Neural crest cell (in vitro differentiated cells): ENCODE measurements around the gene ST14. TPM values are rescaled to one million over a fixed set of nuclear protein-coding genes. Genes with fewer than 3 reads are reported as not detected.
"Not testable (repeated sequence)": the region's sequence is repeated elsewhere in the genome, so short reads cannot be mapped to it uniquely, and the experiment has no call there.

ENCODE experiments used
- DNase-seq: peaks from one replicate; pipeline ENCODE4 v3.0.0; 2021; ENCODE audit warnings: low read depth, mixed read lengths, low spot score
- H3K27ac Mint-ChIP-seq: one replicate; pipeline ENCODE4 v1.8.0; 2021; ENCODE audit warnings: mild to moderate bottlenecking, mixed read lengths; ENCODE audit not compliant: unreplicated experiment
- H3K27me3 Mint-ChIP-seq: 2 replicates; pipeline ENCODE4 v1.8.0; 2021; ENCODE audit warnings: low read depth, mild to moderate bottlenecking, mixed read lengths
- H3K36me3 Mint-ChIP-seq: 2 replicates; pipeline ENCODE4 v1.8.0; 2021; ENCODE audit warnings: low read depth, mild to moderate bottlenecking, mixed read lengths
- H3K4me1 Mint-ChIP-seq: 2 replicates; pipeline ENCODE4 v1.8.0; 2021; ENCODE audit warnings: mixed read lengths
- H3K4me3 Mint-ChIP-seq: one replicate; pipeline ENCODE4 v1.8.0; 2021; ENCODE audit warnings: mild to moderate bottlenecking, mixed read lengths
- H3K9me3 Mint-ChIP-seq: 2 replicates; pipeline ENCODE4 v1.8.0; 2021; ENCODE audit warnings: mixed read lengths
- CTCF ChIP-seq: fragments of 200-600 bp; sonication (generic); conservative IDR thresholded peaks from 2 replicates; pipeline ENCODE4 v1.5.0; 2021; ENCODE audit warnings: antibody characterized with exemption, mild to moderate bottlenecking
- total RNA-seq: library from RNA; stranded (reverse); gene quantifications from 2 replicates; pipeline ENCODE4 v1.2.1, GENCODE V29; 2021

Gene ST14
- total RNA-seq, 1 donor from 2014 or later = 0.12 TPM

- Mint-ChIP-seq H3K27ac (no peak overlapping the region), H3K4me3 (no peak overlapping the region), H3K9me3 (no peaks in the 10 kb centered on the region), H3K36me3 (peaks cover 4% of the 10 kb centered on the region), H3K4me1 (no peaks in the 10 kb centered on the region), H3K27me3 (no peaks in the 10 kb centered on the region)
- no peak for DNase-seq
- no peak for TF ChIP-seq CTCF
These were observed 77.9 kb downstream of the ST14 start for GRCh38 chr11:130237282-130238006.

DNA sequence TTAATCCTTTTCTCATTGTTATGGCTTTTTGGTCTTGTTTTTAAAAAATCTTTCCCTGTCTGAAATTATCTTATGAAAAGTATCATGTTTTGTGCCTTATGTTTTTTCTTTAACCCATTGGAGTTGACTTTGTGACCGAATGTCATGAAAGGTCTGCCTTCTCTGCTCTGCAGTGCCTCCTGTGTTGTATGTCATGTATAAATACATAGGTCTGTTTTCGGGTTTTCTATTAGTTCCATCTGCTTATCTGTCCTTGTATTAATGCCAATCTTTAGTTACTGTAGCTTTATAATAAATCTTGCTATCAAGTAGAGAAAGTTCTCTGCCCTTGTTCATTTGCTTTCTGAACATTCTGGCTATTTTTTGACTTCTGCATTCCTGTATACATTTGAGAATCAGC, 82.1 kb downstream of the ST14 start:
- Mint-ChIP-seq H3K4me3 (no peak overlapping the region), H3K27ac (no peak overlapping the region), H3K36me3 (peaks cover 4% of the 10 kb centered on the region), H3K9me3 (no peaks in the 10 kb centered on the region), H3K27me3 (no peaks in the 10 kb centered on the region), H3K4me1 (no peaks in the 10 kb centered on the region)
- no peak for TF ChIP-seq CTCF
- DNase-seq = no peak

GRCh38 chr11:130243816-130244215, 84.2 kb downstream of the ST14 start:
- Mint-ChIP-seq H3K9me3 (no peaks in the 10 kb centered on the region), H3K4me1 (no peaks in the 10 kb centered on the region), H3K27me3 (no peaks in the 10 kb centered on the region), H3K36me3 (peaks cover 3% of the 10 kb centered on the region), H3K27ac (no peak overlapping the region), H3K4me3 (no peak overlapping the region)
- no peak for TF ChIP-seq CTCF
- no peak for DNase-seq

DNA sequence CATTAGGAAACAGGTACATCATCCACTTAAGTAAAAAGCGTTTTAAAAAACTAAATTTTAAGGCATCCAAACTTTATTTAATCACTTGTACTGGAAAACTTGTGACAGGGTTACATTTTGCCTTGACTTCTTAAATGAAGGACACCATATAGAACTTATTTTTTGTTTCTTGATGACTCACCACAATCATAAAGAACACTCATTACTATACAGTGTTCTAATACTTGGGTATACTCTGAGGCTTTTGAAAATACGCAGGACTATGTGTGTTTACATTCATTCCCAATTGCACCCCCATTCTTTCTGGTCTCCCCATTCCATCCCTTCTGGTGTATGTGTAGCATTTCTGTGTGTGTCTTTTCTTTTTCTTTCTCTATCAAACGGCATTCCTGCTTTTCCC, 85.3 kb downstream of the ST14 start:
- no peaks in the 10 kb centered on the region for H3K36me3 Mint-ChIP-seq
- TF ChIP-seq CTCF = no peak
- H3K27ac Mint-ChIP-seq = no peak overlapping the region
- no peaks in the 10 kb centered on the region for H3K4me1 Mint-ChIP-seq
- no peaks in the 10 kb centered on the region for H3K27me3 Mint-ChIP-seq
- H3K9me3 Mint-ChIP-seq = no peaks in the 10 kb centered on the region
- no peak for DNase-seq
- no peak overlapping the region for H3K4me3 Mint-ChIP-seq

DNA sequence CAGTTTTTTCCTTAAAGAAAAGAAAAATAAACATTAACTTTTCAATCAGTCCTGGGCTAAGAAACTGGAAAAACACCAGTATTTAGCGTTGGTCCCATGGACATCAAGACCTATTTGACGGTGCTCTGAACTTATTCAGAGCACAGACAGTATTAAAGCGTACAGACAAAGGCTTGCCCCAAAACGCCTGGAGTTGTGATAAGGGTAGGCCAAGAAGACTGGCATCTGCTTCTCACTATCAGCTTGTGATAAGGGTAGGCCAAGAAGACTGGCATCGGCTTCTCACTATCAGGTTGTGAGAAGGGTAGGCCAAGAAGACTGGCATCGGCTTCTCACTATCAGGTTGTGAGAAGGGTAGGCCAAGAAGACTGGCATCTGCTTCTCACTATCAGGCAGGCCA, 85.8 kb downstream of the ST14 start:
- not testable (repeated sequence) for DNase-seq, H3K36me3 Mint-ChIP-seq, H3K27me3 Mint-ChIP-seq, H3K4me3 Mint-ChIP-seq, H3K4me1 Mint-ChIP-seq, H3K9me3 Mint-ChIP-seq, H3K27ac Mint-ChIP-seq

DNA sequence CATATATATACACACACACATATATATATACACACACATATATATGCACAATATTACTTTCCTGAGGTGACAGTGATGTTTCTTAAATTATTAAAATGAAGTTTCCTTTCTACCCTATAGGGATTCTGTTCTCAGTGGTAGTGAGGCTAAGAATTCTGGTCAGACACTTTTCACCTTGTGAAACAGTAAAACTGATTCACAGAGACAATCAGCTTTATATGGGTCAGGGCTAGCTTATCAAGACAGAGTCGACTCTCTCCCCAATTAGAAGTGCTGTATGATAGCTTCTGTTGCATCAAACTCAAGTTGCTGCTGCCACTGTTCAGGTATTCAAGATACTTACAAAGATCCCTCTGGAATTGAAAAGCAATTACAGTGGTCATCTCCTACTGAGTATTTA, 86.7 kb downstream of the ST14 start:
- H3K4me3 Mint-ChIP-seq = no peak overlapping the region
- H3K4me1 Mint-ChIP-seq = peaks cover 4% of the 10 kb centered on the region
- H3K27me3 Mint-ChIP-seq = no peaks in the 10 kb centered on the region
- TF ChIP-seq CTCF = no peak
- peaks cover 6% of the 10 kb centered on the region for H3K36me3 Mint-ChIP-seq
- H3K9me3 Mint-ChIP-seq = no peaks in the 10 kb centered on the region
- no peak for DNase-seq
- no peak overlapping the region for H3K27ac Mint-ChIP-seq
